Hypothalamus (tissue), 51 donors: ENCODE results near the gene SEC11C.

ENCODE experiments used
- DNase-seq, 51 donors: peaks; one replicate each; lab custom pipeline; 2025; lab: John Stamatoyannopoulos, UW

SEC11C gene

GRCh38 chr18:59143441-59143840, 3.8 kb downstream of the SEC11C start:
- DNase-seq = no peak

GRCh38 chr18:59144483-59144882, 4.8 kb downstream of the SEC11C start:
- DNase-seq = no peak

DNA sequence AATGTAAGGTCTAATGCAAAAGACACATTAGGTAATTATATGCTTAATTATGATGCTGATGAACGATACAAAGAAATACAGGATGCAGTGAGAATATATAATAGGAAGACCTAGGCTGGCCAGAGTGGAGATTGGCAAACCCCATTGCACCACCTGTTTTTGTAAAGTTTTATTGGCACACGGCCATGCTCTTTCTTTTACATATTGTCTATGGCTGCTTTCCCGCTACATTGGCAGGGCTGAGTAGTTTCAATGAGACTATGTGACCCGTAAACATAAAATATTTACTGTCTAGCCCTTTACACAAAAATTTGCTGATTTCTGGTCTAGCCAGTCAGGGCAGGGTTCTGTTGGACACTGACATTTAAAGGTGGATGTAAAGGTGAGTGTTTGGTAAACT, 5.4 kb downstream of the SEC11C start:
- no peak for DNase-seq

- no peak for DNase-seq
Observed at GRCh38 chr18:59148192-59148591, 8.5 kb downstream of the SEC11C start.

DNA sequence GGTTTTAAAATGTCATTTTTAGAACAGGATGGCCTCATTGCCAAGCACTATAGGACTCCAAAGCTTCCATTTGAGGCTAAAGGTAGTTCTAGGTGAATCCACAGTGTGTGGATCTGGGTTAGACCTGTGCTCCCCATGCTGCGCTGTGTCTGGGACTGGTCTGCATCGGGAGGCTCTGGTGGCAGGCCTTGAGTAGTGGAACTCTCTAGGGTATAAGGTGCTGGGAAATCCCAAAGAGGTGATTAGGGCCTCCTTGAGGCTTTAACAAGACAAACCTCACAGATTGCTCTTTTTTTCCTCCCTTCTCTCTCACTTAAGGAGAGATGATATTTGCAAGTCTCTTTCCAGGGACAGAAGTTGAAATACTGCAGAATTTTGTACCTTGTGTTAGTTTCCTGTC, 9.3 kb downstream of the SEC11C start:
- no peak for DNase-seq

GRCh38 chr18:59149416-59149815, 9.7 kb downstream of the SEC11C start:
- DNase-seq = no peak

DNA sequence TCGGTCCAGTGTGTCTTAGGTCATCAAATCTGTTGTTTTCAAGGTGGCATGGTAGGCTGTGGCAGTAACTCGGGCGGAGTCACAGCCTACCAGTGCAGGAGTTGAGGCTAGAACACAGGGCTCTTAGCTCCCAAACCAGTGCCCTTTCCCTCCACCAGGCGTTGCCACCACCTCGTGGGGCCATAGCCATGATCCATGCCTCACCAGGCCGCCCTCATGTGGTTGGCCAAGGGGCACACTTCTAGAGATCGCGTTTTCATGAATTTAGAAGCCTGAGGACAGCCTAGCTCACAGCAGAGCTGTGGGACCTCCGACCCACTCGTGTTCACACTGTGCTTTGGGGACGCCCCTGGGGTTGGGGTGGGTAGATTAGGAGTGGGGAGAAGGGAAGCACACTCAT, 10.6 kb downstream of the SEC11C start:
- DNase-seq = no peak

- peak in 1 of 51 donors; percentile 14 for DNase-seq
Observed at GRCh38 chr18:59155153-59155552, 15.5 kb downstream of the SEC11C start.

DNA sequence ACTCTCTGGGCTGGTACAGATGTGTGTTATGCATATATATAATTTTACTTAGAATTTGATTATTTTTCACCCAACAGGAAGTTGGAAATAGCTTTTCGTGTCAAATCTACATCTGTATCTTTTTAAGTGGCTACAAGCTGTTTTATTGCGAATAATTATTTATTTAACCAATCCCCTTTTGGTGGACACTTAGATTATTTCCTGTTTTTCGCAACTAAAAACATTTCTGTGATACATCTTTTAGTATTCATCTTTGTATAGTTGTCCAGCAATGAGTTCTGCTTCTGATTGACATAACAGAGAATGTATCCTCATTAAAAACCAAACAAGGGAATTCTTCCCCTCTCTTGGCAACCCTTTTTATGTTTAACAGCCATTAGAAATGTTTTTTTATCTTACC, 16.6 kb downstream of the SEC11C start:
- no peak for DNase-seq

GRCh38 chr18:59159265-59159664, 19.6 kb downstream of the SEC11C start:
- no peak for DNase-seq

DNA sequence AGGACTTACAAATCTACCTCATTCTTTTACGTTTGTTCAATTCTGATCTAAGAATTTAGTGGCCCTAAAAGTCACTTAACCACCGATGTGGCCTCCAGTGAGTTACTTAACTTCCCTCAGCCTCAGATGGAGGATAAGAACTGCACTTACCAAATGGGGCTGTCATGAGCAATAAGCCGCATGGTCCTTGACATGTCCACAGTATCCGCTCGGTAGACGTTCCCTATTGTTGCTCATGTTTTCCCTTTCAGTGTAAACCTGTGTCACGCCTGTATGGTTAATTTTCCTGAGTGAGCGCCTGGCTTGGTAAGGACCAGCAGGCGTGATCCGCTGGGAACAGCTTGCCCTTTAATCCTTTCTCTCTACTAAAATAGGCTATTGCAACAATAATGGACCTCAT, 20.3 kb downstream of the SEC11C start:
- no peak for DNase-seq

DNA sequence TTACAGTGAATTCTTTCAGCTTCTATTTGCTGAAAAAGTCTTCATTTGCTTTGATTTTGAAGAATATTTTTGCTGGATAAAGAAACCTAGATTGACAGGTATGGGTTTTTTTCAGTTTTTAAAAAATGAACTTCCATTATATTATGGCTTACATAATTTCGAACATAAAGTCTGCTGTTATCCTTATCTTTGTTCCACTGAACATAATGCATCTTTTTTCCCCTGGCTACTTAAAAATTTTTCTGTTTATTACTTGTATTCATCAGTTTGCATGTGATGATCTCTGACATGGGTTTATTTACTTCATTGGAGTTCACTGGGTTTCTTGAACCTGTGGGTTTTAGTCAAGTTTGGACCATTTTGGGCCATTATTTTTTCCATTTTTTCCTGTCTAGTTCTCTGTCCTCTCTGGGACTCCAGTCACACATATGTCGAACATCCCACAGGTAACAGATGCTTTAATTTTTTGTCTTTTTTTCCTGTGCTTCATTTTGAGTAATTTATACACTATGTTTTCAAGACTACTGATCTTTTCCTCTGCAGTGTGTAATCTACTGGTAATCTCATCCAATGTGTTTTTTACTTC, 33.1 kb downstream of the SEC11C start:
- no peak for DNase-seq

- DNase-seq = no peak
Observed at GRCh38 chr18:59177485-59177884, 37.8 kb downstream of the SEC11C start.

DNA sequence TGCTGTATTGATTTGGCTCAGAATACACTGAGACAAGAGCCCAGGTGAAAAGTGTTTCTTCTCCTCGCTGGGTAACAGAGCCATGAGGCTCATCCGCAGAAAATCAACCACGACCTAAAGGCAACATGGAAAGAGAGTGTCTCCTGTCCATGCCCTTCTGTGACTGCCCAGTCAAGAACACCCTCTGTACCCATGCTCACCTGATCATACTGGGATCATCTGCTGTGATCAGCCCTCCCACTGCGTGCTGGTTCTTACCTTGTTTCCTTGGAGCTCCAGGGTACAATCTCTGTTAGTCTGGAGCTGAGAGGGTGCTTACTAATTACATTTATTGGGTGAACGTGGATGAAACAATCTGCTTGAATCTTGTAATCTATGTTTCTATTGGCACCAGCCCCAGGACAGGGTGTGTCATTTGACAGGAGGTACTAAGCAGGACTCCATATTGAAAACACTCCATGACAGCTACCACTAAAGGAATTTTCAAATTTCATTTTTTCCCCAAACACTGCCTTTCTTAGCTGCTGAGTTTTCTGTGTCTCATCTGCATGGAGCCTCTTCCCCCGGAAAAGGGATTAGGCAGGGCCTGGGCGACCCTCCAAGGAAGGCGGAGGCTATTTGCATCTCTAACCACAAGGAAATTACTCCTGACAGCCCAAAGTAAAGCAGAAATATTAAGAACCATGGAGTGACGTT, 40.6 kb downstream of the SEC11C start:
- no peak for DNase-seq

DNA sequence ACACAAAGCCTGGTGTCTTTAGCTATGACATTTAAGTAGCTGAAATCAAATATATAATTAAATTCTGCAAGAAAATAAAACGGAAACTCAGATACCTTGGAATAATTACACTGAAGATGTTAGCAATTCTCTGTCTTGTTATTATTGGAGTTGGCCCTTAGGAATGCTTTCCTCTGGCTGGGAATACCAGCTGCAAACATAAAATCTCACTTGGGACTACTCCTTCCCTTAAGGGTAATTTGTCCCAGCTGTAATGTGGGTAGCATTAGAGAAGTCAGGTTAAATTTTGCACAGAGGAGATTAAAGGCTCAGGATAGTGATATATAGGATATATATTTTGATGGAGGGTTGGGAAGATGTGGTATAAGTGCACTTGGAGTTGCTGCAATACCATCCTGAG, 43.0 kb downstream of the SEC11C start:
- DNase-seq = no peak

GRCh38 chr18:59189008-59189407, 49.3 kb downstream of the SEC11C start:
- DNase-seq = no peak

GRCh38 chr18:59189746-59190145, 50.1 kb downstream of the SEC11C start:
- no peak for DNase-seq

GRCh38 chr18:59196161-59196725, 56.6 kb downstream of the SEC11C start:
- DNase-seq = no peak

DNA sequence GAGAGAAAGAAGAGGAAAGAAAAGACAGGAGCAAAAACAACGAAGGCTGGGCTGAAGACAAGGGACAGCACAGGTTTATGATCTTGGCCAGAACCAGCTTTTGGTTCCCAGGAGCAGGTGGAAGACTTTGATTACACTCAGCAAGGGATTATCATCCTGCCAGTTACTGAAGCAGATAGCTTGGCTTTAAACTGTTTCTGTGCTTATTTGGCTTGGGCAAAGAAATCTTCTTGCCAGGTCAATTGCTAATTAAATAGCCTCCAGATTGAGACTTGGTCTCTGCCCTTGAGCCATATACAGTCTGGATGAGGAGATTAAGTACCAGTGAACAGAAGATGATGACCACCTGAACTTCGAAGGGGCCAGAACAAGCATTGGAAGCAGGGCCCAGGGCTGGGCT, 58.0 kb downstream of the SEC11C start:
- DNase-seq = no peak

DNA sequence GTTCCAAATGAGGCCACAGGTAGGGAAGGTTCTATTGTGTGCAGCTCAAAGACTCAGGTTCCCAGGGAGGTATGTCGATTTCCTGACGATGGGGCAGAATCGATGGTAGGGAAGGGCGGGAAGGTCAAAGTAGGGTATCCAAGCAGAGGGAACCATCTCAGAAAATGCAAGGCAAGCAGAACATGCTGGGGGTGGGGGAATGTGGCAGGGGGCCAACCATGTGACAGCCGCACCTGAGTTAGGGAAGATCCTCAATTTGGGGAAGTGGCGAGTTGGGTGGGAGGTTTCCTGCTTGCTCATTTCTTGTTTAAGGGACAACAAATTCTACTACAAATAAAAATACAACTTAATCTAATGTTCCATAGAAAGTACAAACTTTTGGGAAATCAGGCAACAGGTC, 58.5 kb downstream of the SEC11C start:
- DNase-seq = no peak

DNA sequence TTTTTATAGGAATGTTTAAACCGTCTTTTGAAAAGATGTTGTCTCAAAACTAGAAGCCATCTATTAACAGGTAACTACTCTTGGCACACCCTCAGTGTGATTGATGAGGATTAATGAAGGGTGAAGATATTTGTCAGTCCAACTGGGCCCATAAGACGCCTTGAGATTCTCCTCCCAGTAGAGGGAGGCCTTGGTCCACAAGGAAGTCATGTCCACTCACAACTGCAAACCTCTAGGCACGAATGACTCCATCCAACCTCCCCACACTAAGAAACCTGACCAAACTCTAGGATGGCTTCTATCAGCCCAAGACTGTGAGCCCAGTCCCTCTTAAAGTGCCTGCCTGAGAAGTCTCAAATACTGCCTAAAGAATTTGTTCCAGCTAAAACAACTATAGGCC, 61.1 kb downstream of the SEC11C start:
- DNase-seq = no peak

DNA sequence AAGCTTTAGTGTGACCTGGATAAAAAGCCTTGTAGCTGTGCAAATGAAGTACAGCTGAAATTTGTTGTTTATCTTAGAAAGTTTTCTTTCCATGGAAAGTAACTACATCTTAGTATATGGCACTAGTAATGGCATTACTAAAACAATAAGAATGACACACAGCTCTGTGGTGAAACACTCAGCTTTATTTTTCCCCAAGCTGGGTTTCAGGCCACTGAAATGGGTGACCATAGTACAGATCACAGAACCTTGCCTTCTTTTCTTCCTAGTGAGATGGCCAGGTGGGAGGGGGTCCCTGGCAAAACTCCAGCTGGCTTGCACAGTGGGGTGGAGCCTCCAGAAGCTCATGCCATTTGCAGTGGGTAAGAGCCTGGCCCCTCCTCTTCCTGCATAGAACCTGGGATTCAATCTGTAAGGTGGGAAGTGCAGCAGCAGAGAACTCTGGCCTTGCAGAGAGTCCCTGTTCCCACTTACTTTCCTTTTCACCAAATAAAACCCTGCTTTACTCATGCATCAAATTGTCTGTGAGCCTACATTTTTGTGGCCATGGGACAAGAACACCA, 62.7 kb downstream of the SEC11C start:
- no peak for DNase-seq
